Endometrium (tissue), 2 donors: Measurements from ENCODE around the gene BRINP1.

Source experiments
- FAIRE-seq: peaks from 2 replicates; lab custom pipeline; 2012; peaks lifted over from hg19 to GRCh38; lab: Jason Lieb, UNC
- donor health status: control.
- donor health status: control.

The BRINP1 gene

GRCh38 chr9:119368681-119369581, at the start of gene BRINP1:
Gene BRINP1 (minus strand): TSS chr9:119369435. CDS start chr9:119313355, 56,080 bp downstream.
- no peak for FAIRE-seq

GRCh38 chr9:119418721-119419120, 49.5 kb upstream of the BRINP1 start:
- no peak for FAIRE-seq

GRCh38 chr9:119416793-119417192, 47.6 kb upstream of the BRINP1 start:
- no peak for FAIRE-seq

GRCh38 chr9:119412399-119412798, 43.2 kb upstream of the BRINP1 start:
- FAIRE-seq: no peak

GRCh38 chr9:119409552-119409951, 40.3 kb upstream of the BRINP1 start:
- FAIRE-seq: no peak

GRCh38 chr9:119400606-119401005, 31.4 kb upstream of the BRINP1 start:
- no peak for FAIRE-seq

- no peak for FAIRE-seq
Measured at GRCh38 chr9:119398350-119398749, 29.1 kb upstream of the BRINP1 start.

- FAIRE-seq: no peak
Measured at GRCh38 chr9:119391878-119392277, 22.6 kb upstream of the BRINP1 start.

GRCh38 chr9:119375892-119376291, 6.7 kb upstream of the BRINP1 start:
- no peak for FAIRE-seq

GRCh38 chr9:119372951-119373350, 3.7 kb upstream of the BRINP1 start:
- no peak for FAIRE-seq

- peak; percentile 15 for FAIRE-seq
Measured at GRCh38 chr9:119370816-119371215, 1.6 kb upstream of the BRINP1 start.

GRCh38 chr9:119369680-119370366, 588 bp upstream of the BRINP1 start:
- no peak for FAIRE-seq

- no peak for FAIRE-seq
Measured at GRCh38 chr9:119368179-119368578, 1.1 kb downstream of the BRINP1 start.

GRCh38 chr9:119367683-119368075, 1.6 kb downstream of the BRINP1 start:
- FAIRE-seq: no peak

GRCh38 chr9:119366909-119367682, 2.1 kb downstream of the BRINP1 start:
- FAIRE-seq: no peak

GRCh38 chr9:119365291-119366027, 3.8 kb downstream of the BRINP1 start:
- no peak for FAIRE-seq

GRCh38 chr9:119360237-119360636, 9.0 kb downstream of the BRINP1 start:
- no peak for FAIRE-seq

- FAIRE-seq: no peak
Measured at GRCh38 chr9:119357336-119358096, 11.7 kb downstream of the BRINP1 start.

GRCh38 chr9:119349351-119349825, 19.8 kb downstream of the BRINP1 start:
- FAIRE-seq: no peak

GRCh38 chr9:119343059-119343990, 25.9 kb downstream of the BRINP1 start:
- no peak for FAIRE-seq
